K562 (cell line): Measurements from ENCODE around the gene GPX5.

Source experiments
- CEBPG ChIP-seq, 3 experiments: fragments of 200-800 bp in 1 of 3; sonication (Bioruptor generic) in 1 of 3; sonication (generic) in 1 of 3; formaldehyde crosslinking in 1 of 3; IDR thresholded peaks in 2 of 3; conservative IDR thresholded peaks in 1 of 3; 2 replicates each; pipeline versions ENCODE4 v1.6.1 to v1.8.0; 2016 to 2022; ENCODE audit warnings: missing compliant biosample characterization in 2 of 3, missing genetic modification characterization in 2 of 3, mild to moderate bottlenecking in 1 of 3, missing genetic modification reagents in 1 of 3
- EP400 ChIP-seq: fragments of 450-650 bp; IDR thresholded peaks from 2 replicates; pipeline ENCODE4 v1.6.1; 2017; ENCODE audit warnings: antibody characterized with exemption, mild to moderate bottlenecking, moderate library complexity
- ESRRB ChIP-seq: fragments of 250-450 bp; sonication (Bioruptor Pico); IDR thresholded peaks from 2 replicates; pipeline ENCODE4 v1.5.0; 2020; ENCODE audit warnings: mild to moderate bottlenecking, moderate library complexity, borderline replicate concordance
- FOXK2 ChIP-seq, 2 experiments: fragments of 450-650 bp; IDR thresholded peaks in 1 of 2; conservative IDR thresholded peaks in 1 of 2; 2 replicates each; pipeline ENCODE4 v1.6.1; 2016; ENCODE audit warnings: low read depth in 2 of 2, mild to moderate bottlenecking in 1 of 2
- HNRNPL ChIP-seq: fragments of 200-400 bp; formaldehyde crosslinking; IDR thresholded peaks from 2 replicates; pipeline ENCODE4 v1.6.1; 2017; ENCODE audit warnings: low read depth, mild to moderate bottlenecking, low read length
- MAZ ChIP-seq, 2 experiments: fragments of 450-650 bp in 1 of 2; sonication (generic) in 1 of 2; formaldehyde crosslinking; IDR thresholded peaks in 1 of 2; conservative IDR thresholded peaks in 1 of 2; 2 replicates each; pipeline versions ENCODE4 v1.4.0 to v1.5.0; 2020; ENCODE audit warnings: mild to moderate bottlenecking in 1 of 2, missing genetic modification reagents in 1 of 2
- PURB ChIP-seq: sonication (generic); formaldehyde crosslinking; IDR thresholded peaks from 2 replicates; pipeline ENCODE4 v1.9.0; 2021; ENCODE audit warnings: low read depth, mild to moderate bottlenecking, missing genetic modification reagents
- RAD21 ChIP-seq, 2 experiments: fragments of 250-450 bp in 1 of 2; fragments of 450-650 bp in 1 of 2; sonication (Bioruptor Pico) in 1 of 2; formaldehyde crosslinking in 1 of 2; IDR thresholded peaks in 1 of 2; conservative IDR thresholded peaks in 1 of 2; 2 replicates each; pipeline versions ENCODE4 v1.4.0 to v1.8.0; 2020 to 2022; ENCODE audit warnings: mild to moderate bottlenecking in 2 of 2, moderate library complexity in 1 of 2
- RBM14 ChIP-seq: fragments of 200-400 bp; formaldehyde crosslinking; IDR thresholded peaks from 2 replicates; pipeline ENCODE4 v1.6.1; 2018; ENCODE audit warnings: low read depth, mild to moderate bottlenecking, low read length, moderate library complexity, borderline replicate concordance; ENCODE audit not compliant: insufficient read depth
- ZNF444 ChIP-seq: fragments of 250-450 bp; sonication (Bioruptor Pico); IDR thresholded peaks from 2 replicates; pipeline ENCODE4 v1.4.0; 2020; ENCODE audit warnings: mild to moderate bottlenecking, moderate library complexity
- TF ChIP-seq, protein P1 (sequence below), 3 experiments: IDR thresholded peaks in 2 of 3; conservative IDR thresholded peaks in 1 of 3; 2 replicates each; pipeline ENCODE4 v1.5.1; 2011 to 2012; ENCODE audit warnings: low read length in 3 of 3, mild to moderate bottlenecking in 3 of 3, control low read depth in 2 of 3, improper control_type of control experiment in 1 of 3, inconsistent platforms in 1 of 3, low read depth in 1 of 3, mixed read lengths in 1 of 3, moderate library complexity in 1 of 3; ENCODE audit not compliant: insufficient read depth in 2 of 3
- TF ChIP-seq, protein P2 (sequence below), 3 experiments: fragments of 200-800 bp in 1 of 3; fragments of 250-450 bp in 1 of 3; fragments of 450-650 bp in 1 of 3; sonication (Bioruptor Pico) in 1 of 3; sonication (Bioruptor generic) in 1 of 3; formaldehyde crosslinking in 1 of 3; IDR thresholded peaks; 2 replicates each; pipeline versions ENCODE4 v1.6.1 to v1.8.0; 2016 to 2022; ENCODE audit warnings: mild to moderate bottlenecking in 2 of 3, missing genetic modification characterization in 2 of 3, missing compliant biosample characterization in 1 of 3, moderate library complexity in 1 of 3
- TF ChIP-seq, protein P3 (sequence below): sonication (generic); formaldehyde crosslinking; IDR thresholded peaks from 2 replicates; pipeline ENCODE4 v1.8.0; 2022; ENCODE audit warnings: mild to moderate bottlenecking, low read depth, missing genetic modification reagents

DNA sequence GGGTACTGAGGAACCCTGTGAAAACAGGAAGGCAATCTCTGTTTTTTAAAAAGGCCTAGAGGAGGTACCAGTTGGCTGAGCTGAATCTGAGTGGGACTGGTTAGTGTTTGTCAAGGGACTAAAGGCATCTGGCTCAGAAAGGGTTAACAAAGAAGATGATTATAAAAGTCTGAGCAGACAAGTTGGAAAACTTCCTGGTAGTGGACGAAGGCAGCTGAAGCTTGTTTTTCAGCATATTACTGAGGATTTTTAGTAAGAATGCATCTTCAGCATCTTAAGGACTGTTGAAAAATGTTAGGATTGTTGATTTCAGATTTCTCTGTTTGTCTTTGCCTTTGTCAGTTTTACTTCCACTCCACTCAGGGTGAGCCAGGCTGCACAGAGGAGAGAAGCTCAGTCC lies 5.1 kb downstream of the GPX5 start:
- TF ChIP-seq, protein P1, sequence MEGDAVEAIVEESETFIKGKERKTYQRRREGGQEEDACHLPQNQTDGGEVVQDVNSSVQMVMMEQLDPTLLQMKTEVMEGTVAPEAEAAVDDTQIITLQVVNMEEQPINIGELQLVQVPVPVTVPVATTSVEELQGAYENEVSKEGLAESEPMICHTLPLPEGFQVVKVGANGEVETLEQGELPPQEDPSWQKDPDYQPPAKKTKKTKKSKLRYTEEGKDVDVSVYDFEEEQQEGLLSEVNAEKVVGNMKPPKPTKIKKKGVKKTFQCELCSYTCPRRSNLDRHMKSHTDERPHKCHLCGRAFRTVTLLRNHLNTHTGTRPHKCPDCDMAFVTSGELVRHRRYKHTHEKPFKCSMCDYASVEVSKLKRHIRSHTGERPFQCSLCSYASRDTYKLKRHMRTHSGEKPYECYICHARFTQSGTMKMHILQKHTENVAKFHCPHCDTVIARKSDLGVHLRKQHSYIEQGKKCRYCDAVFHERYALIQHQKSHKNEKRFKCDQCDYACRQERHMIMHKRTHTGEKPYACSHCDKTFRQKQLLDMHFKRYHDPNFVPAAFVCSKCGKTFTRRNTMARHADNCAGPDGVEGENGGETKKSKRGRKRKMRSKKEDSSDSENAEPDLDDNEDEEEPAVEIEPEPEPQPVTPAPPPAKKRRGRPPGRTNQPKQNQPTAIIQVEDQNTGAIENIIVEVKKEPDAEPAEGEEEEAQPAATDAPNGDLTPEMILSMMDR (IDR thresholded peaks at IDR 0.05 in 2 of 3, conservative IDR thresholded peaks at IDR 0.05 in 1 of 3; ENCODE audit: insufficient read depth in 2 of 3, low read depth in 1 of 3, low read length in 3 of 3): no peak
- TF ChIP-seq HNRNPL (no peak), PURB (no peak), FOXK2 (conservative IDR thresholded peaks at IDR 0.05 in 1 of 2, IDR thresholded peaks at IDR 0.05 in 1 of 2; ENCODE audit: low read depth in 2 of 2) (no peak), RBM14 (no peak), EP400 (no peak), ESRRB (CRISPR knock-in tag) (no peak), MAZ (CRISPR knock-in tag; conservative IDR thresholded peaks at IDR 0.05 in 1 of 2, IDR thresholded peaks at IDR 0.05 in 1 of 2) (no peak), ZNF444 (CRISPR knock-in tag) (no peak), CEBPG (CRISPR knock-in tag; IDR thresholded peaks at IDR 0.05) (no peak), CEBPG (tag; conservative IDR thresholded peaks at IDR 0.05 in 1 of 2, IDR thresholded peaks at IDR 0.05 in 1 of 2) (no peak), RAD21 (CRISPR knock-in tag; conservative IDR thresholded peaks at IDR 0.05 in 1 of 2, IDR thresholded peaks at IDR 0.05 in 1 of 2) (0 out of 4 replicates have a peak, but pooled peaks of 1 of the 2 experiments have one; percentile 3)
- TF ChIP-seq, protein P2, sequence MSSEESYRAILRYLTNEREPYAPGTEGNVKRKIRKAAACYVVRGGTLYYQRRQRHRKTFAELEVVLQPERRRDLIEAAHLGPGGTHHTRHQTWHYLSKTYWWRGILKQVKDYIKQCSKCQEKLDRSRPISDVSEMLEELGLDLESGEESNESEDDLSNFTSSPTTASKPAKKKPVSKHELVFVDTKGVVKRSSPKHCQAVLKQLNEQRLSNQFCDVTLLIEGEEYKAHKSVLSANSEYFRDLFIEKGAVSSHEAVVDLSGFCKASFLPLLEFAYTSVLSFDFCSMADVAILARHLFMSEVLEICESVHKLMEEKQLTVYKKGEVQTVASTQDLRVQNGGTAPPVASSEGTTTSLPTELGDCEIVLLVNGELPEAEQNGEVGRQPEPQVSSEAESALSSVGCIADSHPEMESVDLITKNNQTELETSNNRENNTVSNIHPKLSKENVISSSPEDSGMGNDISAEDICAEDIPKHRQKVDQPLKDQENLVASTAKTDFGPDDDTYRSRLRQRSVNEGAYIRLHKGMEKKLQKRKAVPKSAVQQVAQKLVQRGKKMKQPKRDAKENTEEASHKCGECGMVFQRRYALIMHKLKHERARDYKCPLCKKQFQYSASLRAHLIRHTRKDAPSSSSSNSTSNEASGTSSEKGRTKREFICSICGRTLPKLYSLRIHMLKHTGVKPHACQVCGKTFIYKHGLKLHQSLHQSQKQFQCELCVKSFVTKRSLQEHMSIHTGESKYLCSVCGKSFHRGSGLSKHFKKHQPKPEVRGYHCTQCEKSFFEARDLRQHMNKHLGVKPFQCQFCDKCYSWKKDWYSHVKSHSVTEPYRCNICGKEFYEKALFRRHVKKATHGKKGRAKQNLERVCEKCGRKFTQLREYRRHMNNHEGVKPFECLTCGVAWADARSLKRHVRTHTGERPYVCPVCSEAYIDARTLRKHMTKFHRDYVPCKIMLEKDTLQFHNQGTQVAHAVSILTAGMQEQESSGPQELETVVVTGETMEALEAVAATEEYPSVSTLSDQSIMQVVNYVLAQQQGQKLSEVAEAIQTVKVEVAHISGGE (CRISPR knock-in tag; IDR thresholded peaks at IDR 0.05): no peak
- TF ChIP-seq, protein P3, sequence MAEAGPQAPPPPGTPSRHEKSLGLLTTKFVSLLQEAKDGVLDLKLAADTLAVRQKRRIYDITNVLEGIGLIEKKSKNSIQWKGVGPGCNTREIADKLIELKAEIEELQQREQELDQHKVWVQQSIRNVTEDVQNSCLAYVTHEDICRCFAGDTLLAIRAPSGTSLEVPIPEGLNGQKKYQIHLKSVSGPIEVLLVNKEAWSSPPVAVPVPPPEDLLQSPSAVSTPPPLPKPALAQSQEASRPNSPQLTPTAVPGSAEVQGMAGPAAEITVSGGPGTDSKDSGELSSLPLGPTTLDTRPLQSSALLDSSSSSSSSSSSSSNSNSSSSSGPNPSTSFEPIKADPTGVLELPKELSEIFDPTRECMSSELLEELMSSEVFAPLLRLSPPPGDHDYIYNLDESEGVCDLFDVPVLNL (CRISPR knock-in tag): no peak
